GM23248 (cell line): ENCODE results near the gene SULT1E1. TPM values are rescaled to one million over a fixed set of nuclear protein-coding genes. Genes with fewer than 3 reads are reported as not detected.

Experiments
- DNase-seq: peaks from one replicate; pipeline ENCODE4 v3.0.0-alpha.2; 2015
- H2AFZ ChIP-seq: fragments of 200-600 bp; sonication (generic); 2 replicates; pipeline ENCODE4 v1.6.1; 2016; ENCODE audit warnings: antibody characterized with exemption
- H3F3A ChIP-seq: fragments of 200-600 bp; sonication (generic); 2 replicates; pipeline ENCODE4 v1.6.1; 2016; ENCODE audit warnings: mild to moderate bottlenecking, antibody characterized with exemption, mixed run types; ENCODE audit not compliant: insufficient read depth
- H3K27ac ChIP-seq: fragments of 200-600 bp; sonication (generic); 2 replicates; pipeline ENCODE4 v1.5.1; 2016; ENCODE audit warnings: mild to moderate bottlenecking
- H3K27me3 ChIP-seq: fragments of 200-600 bp; sonication (generic); replicated peaks from 2 replicates; pipeline ENCODE4 v1.6.1; 2016; ENCODE audit warnings: mild to moderate bottlenecking; ENCODE audit not compliant: insufficient read depth
- H3K36me3 ChIP-seq: fragments of 200-600 bp; sonication (generic); 2 replicates; pipeline ENCODE4 v1.6.1; 2016; ENCODE audit warnings: low read depth, mild to moderate bottlenecking
- H3K4me1 ChIP-seq: fragments of 200-600 bp; sonication (generic); 2 replicates; pipeline ENCODE4 v1.6.1; 2016; ENCODE audit warnings: mild to moderate bottlenecking; ENCODE audit not compliant: insufficient read depth
- H3K4me2 ChIP-seq: fragments of 200-600 bp; sonication (generic); one replicate; pipeline ENCODE4 v1.6.1; 2016; ENCODE audit warnings: mild to moderate bottlenecking; ENCODE audit not compliant: unreplicated experiment
- H3K4me3 ChIP-seq: fragments of 200-600 bp; sonication (generic); 2 replicates; pipeline ENCODE4 v1.5.1; 2016; ENCODE audit warnings: mild to moderate bottlenecking
- H3K79me2 ChIP-seq: fragments of 200-600 bp; sonication (generic); 2 replicates; pipeline ENCODE4 v1.6.1; 2016; ENCODE audit warnings: mild to moderate bottlenecking; ENCODE audit not compliant: insufficient read depth
- H3K9ac ChIP-seq: fragments of 200-600 bp; sonication (generic); 2 replicates; pipeline ENCODE4 v1.6.1; 2016; ENCODE audit warnings: mild to moderate bottlenecking
- H3K9me2 ChIP-seq: fragments of 200-600 bp; sonication (generic); 2 replicates; pipeline ENCODE4 v1.6.1; 2016; ENCODE audit warnings: mixed run types, mild to moderate bottlenecking, moderate library complexity; ENCODE audit not compliant: insufficient read depth
- H3K9me3 ChIP-seq: fragments of 200-600 bp; sonication (generic); one replicate; pipeline ENCODE4 v1.6.1; 2017; ENCODE audit warnings: low read depth
- H4K20me1 ChIP-seq: fragments of 200-600 bp; sonication (generic); 2 replicates; pipeline ENCODE4 v1.6.0; 2016; ENCODE audit not compliant: insufficient read depth
- EZH2 ChIP-seq: fragments of 200-600 bp; sonication (generic); IDR thresholded peaks from 2 replicates; pipeline ENCODE4 v1.6.1; 2018; ENCODE audit warnings: antibody characterized with exemption, mild to moderate bottlenecking; ENCODE audit not compliant: insufficient read depth, poor library complexity, severe bottlenecking
- EZH2phosphoT487 ChIP-seq: fragments of 200-600 bp; sonication (generic); IDR thresholded peaks from 2 replicates; pipeline ENCODE4 v1.6.1; 2018; ENCODE audit warnings: antibody characterized with exemption, moderate library complexity, mild to moderate bottlenecking, low read depth; ENCODE audit not compliant: insufficient read depth
- WGBS, 2 experiments: methylation state at CpG; one replicate each; pipeline ENCODE4 v1.1.6; 2015 to 2017; ENCODE audit warnings: low lambda C conversion rate in 2 of 2, low coverage in 1 of 2; ENCODE audit errors: missing lambda C conversion rate in 2 of 2; 5-methylcytosine and 5-hydroxymethylcytosine counted together
- in situ Hi-C: fragments of 300-500 bp; cut with MboI; formaldehyde crosslinking; loops from 2 replicates; pipeline ENCODE4 v1.15.0; 2020
- polyA plus RNA-seq: library from polyadenylated mRNA; unstranded; fragments of >200 nt; fragmentation: Nextera tagmentation; extraction: Ambion mirVana; gene quantifications from 2 replicates; pipeline ENCODE4 v1.2.1, GENCODE V29; 2016
- total RNA-seq: library from RNA; depleted of rRNA; stranded (reverse); fragments of >200 nt; shearing (Covaris generic); gene quantifications from 2 replicates; pipeline ENCODE4 v1.2.3, GENCODE V29; 2014

The SULT1E1 gene
- total and polyA plus RNA-seq, 2 experiments from 2014 or later = not detected

GRCh38 chr4:69860521-69861298 is 765 bp upstream of the SULT1E1 start:
- Histone ChIP-seq H3K79me2 (no peaks in the 10 kb centered on the region), H3K27me3 (no peaks in the 10 kb centered on the region), H3K4me2 (no peak overlapping the region), H2AFZ (no peak overlapping the region), H4K20me1 (no peaks in the 10 kb centered on the region), H3K4me3 (no peak overlapping the region), H3F3A (no peaks in the 10 kb centered on the region), H3K9me2 (no peaks in the 10 kb centered on the region), H3K9me3 (no peaks in the 10 kb centered on the region), H3K4me1 (no peaks in the 10 kb centered on the region), H3K36me3 (no peaks in the 10 kb centered on the region), H3K9ac (no peak overlapping the region), H3K27ac (no peak overlapping the region)
- no peak for TF ChIP-seq EZH2
- TF ChIP-seq EZH2phosphoT487 = no peak
- in situ Hi-C loops = no loop called here
- no peak for DNase-seq
- WGBS, 2 experiments = 30 to 49% methylated on average over 1 of the region's 1 CpG

GRCh38 chr4:69859140-69859685 is 732 bp downstream of the SULT1E1 start:
- no peaks in the 10 kb centered on the region for H3K9me3 ChIP-seq
- H2AFZ ChIP-seq = no peak overlapping the region
- TF ChIP-seq EZH2phosphoT487 (no peak), EZH2 (no peak)
- no peak overlapping the region for H3K4me3 ChIP-seq
- H4K20me1 ChIP-seq = no peaks in the 10 kb centered on the region
- 39 to 42% methylated on average over 1 of the region's 1 CpG for WGBS, 2 experiments
- H3K79me2 ChIP-seq = no peaks in the 10 kb centered on the region
- no peaks in the 10 kb centered on the region for H3K4me1 ChIP-seq
- H3K9ac ChIP-seq = no peak overlapping the region
- H3K27me3 ChIP-seq = no peaks in the 10 kb centered on the region
- no peaks in the 10 kb centered on the region for H3F3A ChIP-seq
- H3K9me2 ChIP-seq = no peaks in the 10 kb centered on the region
- H3K27ac ChIP-seq = no peak overlapping the region
- no peaks in the 10 kb centered on the region for H3K36me3 ChIP-seq
- in situ Hi-C loops = no loop called here
- DNase-seq = no peak
- H3K4me2 ChIP-seq = no peak overlapping the region

- H3K9me3 ChIP-seq = no peaks in the 10 kb centered on the region
- 24 to 39% methylated on average over 1 of the region's 1 CpG for WGBS, 2 experiments
- H3K36me3 ChIP-seq = no peaks in the 10 kb centered on the region
- no peaks in the 10 kb centered on the region for H3K4me1 ChIP-seq
- no peak overlapping the region for H3K4me2 ChIP-seq
- H3K79me2 ChIP-seq = no peaks in the 10 kb centered on the region
- no peak overlapping the region for H2AFZ ChIP-seq
- no peaks in the 10 kb centered on the region for H4K20me1 ChIP-seq
- no peaks in the 10 kb centered on the region for H3K9me2 ChIP-seq
- H3K27me3 ChIP-seq = no peaks in the 10 kb centered on the region
- no peak overlapping the region for H3K9ac ChIP-seq
- H3F3A ChIP-seq = no peaks in the 10 kb centered on the region
- no peak for TF ChIP-seq EZH2phosphoT487
- no peak for TF ChIP-seq EZH2
- H3K4me3 ChIP-seq = no peak overlapping the region
- in situ Hi-C loops = no loop called here
- H3K27ac ChIP-seq = no peak overlapping the region
- no peak for DNase-seq
Measured at GRCh38 chr4:69858690-69859089, 1.3 kb downstream of the SULT1E1 start.

DNA sequence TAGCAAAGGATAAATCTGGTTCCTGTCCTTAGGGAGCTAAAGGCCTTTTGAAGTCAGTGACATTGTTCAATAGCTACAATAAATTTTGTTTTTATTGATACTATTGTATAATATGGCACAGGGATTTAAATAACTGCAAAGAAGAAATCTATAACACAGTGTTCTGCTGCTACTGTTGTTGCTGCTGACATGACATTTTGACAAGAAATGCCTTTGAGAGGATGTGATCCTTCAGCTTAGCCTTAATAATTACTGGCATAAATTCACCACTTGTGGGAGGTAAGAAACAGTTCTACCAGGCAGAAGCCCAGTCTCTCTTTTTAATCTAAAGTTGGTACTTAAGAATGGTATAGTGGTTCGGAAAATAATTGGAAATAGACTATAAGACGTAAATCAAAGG is 4.1 kb downstream of the SULT1E1 start:
- Histone ChIP-seq H4K20me1 (no peaks in the 10 kb centered on the region), H3F3A (no peaks in the 10 kb centered on the region), H3K9ac (no peak overlapping the region), H3K9me3 (no peaks in the 10 kb centered on the region), H3K4me2 (no peak overlapping the region), H2AFZ (no peak overlapping the region), H3K27me3 (no peaks in the 10 kb centered on the region), H3K79me2 (no peaks in the 10 kb centered on the region), H3K27ac (no peak overlapping the region), H3K4me3 (no peak overlapping the region), H3K4me1 (no peaks in the 10 kb centered on the region), H3K9me2 (no peaks in the 10 kb centered on the region), H3K36me3 (no peaks in the 10 kb centered on the region)
- TF ChIP-seq EZH2phosphoT487 = no peak
- TF ChIP-seq EZH2 = no peak
- in situ Hi-C loops = no loop called here
- WGBS, 2 experiments = 32 to 49% methylated on average over 2 of the region's 2 CpGs
- no peak for DNase-seq
